H9 (cell line): ENCODE measurements around the gene TACR2. TPM values are rescaled to one million over a fixed set of nuclear protein-coding genes. Genes with fewer than 3 reads are reported as not detected.
A peak's percentile ranks its signal among the peaks of the same experiment; 100 is the strongest.

Experiments
- DNase-seq: peaks from one replicate; pipeline ENCODE4 v3.0.0-alpha.2; 2017
- H2AFZ ChIP-seq: one replicate; pipeline ENCODE4 v1.6.1; 2013; ENCODE audit warnings: mild to moderate bottlenecking, low read length, control low read depth, moderate library complexity
- H2AK5ac ChIP-seq: 2 replicates; pipeline ENCODE4 v1.6.1; 2013; ENCODE audit warnings: low read length, control low read depth, mixed read lengths; ENCODE audit not compliant: insufficient read length
- H2BK120ac ChIP-seq: one replicate; pipeline ENCODE4 v1.6.1; 2013; ENCODE audit warnings: low read depth, mild to moderate bottlenecking, low read length, control low read depth, inconsistent platforms; ENCODE audit not compliant: poor library complexity, severe bottlenecking
- H2BK12ac ChIP-seq: 2 replicates; pipeline ENCODE4 v1.6.1; 2013; ENCODE audit warnings: low read length, control low read depth, mixed read lengths, low read depth; ENCODE audit not compliant: insufficient read length
- H2BK15ac ChIP-seq: 2 replicates; pipeline ENCODE4 v1.6.1; 2013; ENCODE audit warnings: low read depth, low read length, control low read depth
- H2BK20ac ChIP-seq: one replicate; pipeline ENCODE4 v1.6.1; 2013; ENCODE audit warnings: low read depth, mild to moderate bottlenecking, low read length, control low read depth, inconsistent platforms; ENCODE audit not compliant: poor library complexity, severe bottlenecking
- H2BK5ac ChIP-seq: 2 replicates; pipeline ENCODE4 v1.6.1; 2013; ENCODE audit warnings: low read length, control low read depth, mixed read lengths; ENCODE audit not compliant: insufficient read length
- H3K14ac ChIP-seq: 2 replicates; pipeline ENCODE4 v1.6.1; 2013; ENCODE audit warnings: low read length, control low read depth; ENCODE audit not compliant: insufficient read depth
- H3K18ac ChIP-seq: 2 replicates; pipeline ENCODE4 v1.6.1; 2013; ENCODE audit warnings: low read depth, mild to moderate bottlenecking, mixed read lengths, low read length, control low read depth; ENCODE audit not compliant: insufficient read length
- H3K23ac ChIP-seq: 2 replicates; pipeline ENCODE4 v1.6.1; 2013; ENCODE audit warnings: low read length, control low read depth, mixed read lengths, low read depth; ENCODE audit not compliant: insufficient read length
- H3K23me2 ChIP-seq: 2 replicates; pipeline ENCODE4 v1.6.1; 2013; ENCODE audit warnings: low read depth, mild to moderate bottlenecking, mixed read lengths, low read length, control low read depth; ENCODE audit not compliant: insufficient read length, poor library complexity, severe bottlenecking
- H3K27ac ChIP-seq: 2 replicates; pipeline ENCODE4 v1.5.1; 2013; ENCODE audit warnings: low read length, control low read depth, mixed read lengths, low read depth; ENCODE audit not compliant: insufficient read length
- H3K27me3 ChIP-seq: 2 replicates; pipeline ENCODE4 v1.6.1; 2013; ENCODE audit warnings: low read length, control low read depth, inconsistent platforms; ENCODE audit not compliant: insufficient read depth
- H3K4ac ChIP-seq: 2 replicates; pipeline ENCODE4 v1.6.1; 2013; ENCODE audit warnings: low read depth, mild to moderate bottlenecking, control low read depth, inconsistent platforms, low read length, moderate library complexity
- H3K4me1 ChIP-seq: 2 replicates; pipeline ENCODE4 v1.6.1; 2013; ENCODE audit warnings: low read length, control low read depth, inconsistent platforms; ENCODE audit not compliant: insufficient read depth
- H3K4me2 ChIP-seq: 2 replicates; pipeline ENCODE4 v1.6.1; 2013; ENCODE audit warnings: low read length, control low read depth, mixed read lengths; ENCODE audit not compliant: insufficient read length, insufficient read depth
- H3K56ac ChIP-seq: 2 replicates; pipeline ENCODE4 v1.6.1; 2013; ENCODE audit warnings: low read depth, mild to moderate bottlenecking, mixed read lengths, low read length, control low read depth; ENCODE audit not compliant: insufficient read length
- H3K79me1 ChIP-seq: 2 replicates; pipeline ENCODE4 v1.6.1; 2013; ENCODE audit warnings: low read depth, mild to moderate bottlenecking, moderate library complexity, low read length, control low read depth, inconsistent platforms; ENCODE audit not compliant: insufficient read depth, poor library complexity, severe bottlenecking
- H3K79me2 ChIP-seq: 2 replicates; pipeline ENCODE4 v1.6.1; 2013; ENCODE audit warnings: low read length, control low read depth, inconsistent platforms; ENCODE audit not compliant: insufficient read depth
- H3K9ac ChIP-seq: 2 replicates; pipeline ENCODE4 v1.6.1; 2013; ENCODE audit warnings: low read length, control low read depth, mixed read lengths; ENCODE audit not compliant: insufficient read length; ENCODE audit errors: extremely low read depth
- H3K9me3 ChIP-seq: one replicate; pipeline ENCODE4 v1.6.1; 2013; ENCODE audit warnings: low read depth, low read length, inconsistent platforms; ENCODE audit not compliant: control insufficient read depth
- H3T11ph ChIP-seq: one replicate; pipeline ENCODE4 v1.6.1; 2013; ENCODE audit warnings: mild to moderate bottlenecking, low read length, control low read depth, inconsistent platforms
- H4K20me1 ChIP-seq: one replicate; pipeline ENCODE4 v1.6.1; 2013; ENCODE audit not compliant: control insufficient read depth, insufficient read length, insufficient read depth
- H4K5ac ChIP-seq: 2 replicates; pipeline ENCODE4 v1.6.1; 2013; ENCODE audit warnings: low read depth, mild to moderate bottlenecking, mixed read lengths, low read length, control low read depth; ENCODE audit not compliant: insufficient read length
- H4K8ac ChIP-seq: replicated peaks from 2 replicates; pipeline ENCODE4 v1.6.1; 2013; ENCODE audit warnings: low read length, control low read depth, mixed read lengths, low read depth; ENCODE audit not compliant: insufficient read length
- H4K91ac ChIP-seq: 2 replicates; pipeline ENCODE4 v1.6.1; 2013; ENCODE audit warnings: low read depth, mild to moderate bottlenecking, moderate library complexity, mixed read lengths, low read length, control low read depth; ENCODE audit not compliant: insufficient read length
- H3K27ac Mint-ChIP-seq, 3 experiments: 2 replicates in 2 of 3; 3 replicates in 1 of 3; pipeline ENCODE4 v1.8.0; 2020 to 2021; ENCODE audit warnings: mixed read lengths in 3 of 3, mild to moderate bottlenecking in 1 of 3, moderate library complexity in 1 of 3
- H3K27me3 Mint-ChIP-seq: 2 replicates; pipeline ENCODE4 v1.8.0; 2021; ENCODE audit warnings: low read depth, mild to moderate bottlenecking, moderate library complexity, mixed read lengths
- H3K36me3 Mint-ChIP-seq, 3 experiments: 2 replicates in 2 of 3; 3 replicates in 1 of 3; pipeline ENCODE4 v1.8.0; 2020 to 2021; ENCODE audit warnings: low read depth in 3 of 3, mixed read lengths in 3 of 3; ENCODE audit not compliant: insufficient read depth in 1 of 3
- H3K4me1 Mint-ChIP-seq, 2 experiments: 2 replicates each; pipeline ENCODE4 v1.8.0; 2020; ENCODE audit warnings: mixed read lengths in 2 of 2
- H3K4me3 Mint-ChIP-seq, 2 experiments: 2 replicates in 1 of 2; 3 replicates in 1 of 2; pipeline ENCODE4 v1.8.0; 2020 to 2021; ENCODE audit warnings: mild to moderate bottlenecking in 2 of 2, mixed read lengths in 2 of 2, moderate library complexity in 1 of 2
- H3K9me3 Mint-ChIP-seq, 2 experiments: 2 replicates in 1 of 2; 3 replicates in 1 of 2; pipeline ENCODE4 v1.8.0; 2020; ENCODE audit warnings: mild to moderate bottlenecking in 2 of 2, mixed read lengths in 2 of 2, moderate library complexity in 1 of 2
- WGBS: extraction: QIAGEN DNeasy Blood & Tissue Kit; methylation state at CpG from one replicate; pipeline ENCODE4 v1.1.7; 2013; ENCODE audit warnings: missing lambda C conversion rate, low lambda C conversion rate, mixed read lengths; ENCODE audit not compliant: insufficient read length; ENCODE audit errors: extremely low coverage; 5-methylcytosine and 5-hydroxymethylcytosine counted together
- total RNA-seq: library from RNA; stranded (reverse); gene quantifications from 2 replicates; pipeline ENCODE4 v1.2.1, GENCODE V29; 2021
- TF ChIP-seq, protein P1 (sequence below): fragments of 200-600 bp; sonication (generic); conservative IDR thresholded peaks from 3 replicates; pipeline ENCODE4 v1.8.0; 2021; ENCODE audit warnings: antibody characterized with exemption, mild to moderate bottlenecking

Gene TACR2
- total RNA-seq, 1 experiment from 2014 or later, result not detected

DNA sequence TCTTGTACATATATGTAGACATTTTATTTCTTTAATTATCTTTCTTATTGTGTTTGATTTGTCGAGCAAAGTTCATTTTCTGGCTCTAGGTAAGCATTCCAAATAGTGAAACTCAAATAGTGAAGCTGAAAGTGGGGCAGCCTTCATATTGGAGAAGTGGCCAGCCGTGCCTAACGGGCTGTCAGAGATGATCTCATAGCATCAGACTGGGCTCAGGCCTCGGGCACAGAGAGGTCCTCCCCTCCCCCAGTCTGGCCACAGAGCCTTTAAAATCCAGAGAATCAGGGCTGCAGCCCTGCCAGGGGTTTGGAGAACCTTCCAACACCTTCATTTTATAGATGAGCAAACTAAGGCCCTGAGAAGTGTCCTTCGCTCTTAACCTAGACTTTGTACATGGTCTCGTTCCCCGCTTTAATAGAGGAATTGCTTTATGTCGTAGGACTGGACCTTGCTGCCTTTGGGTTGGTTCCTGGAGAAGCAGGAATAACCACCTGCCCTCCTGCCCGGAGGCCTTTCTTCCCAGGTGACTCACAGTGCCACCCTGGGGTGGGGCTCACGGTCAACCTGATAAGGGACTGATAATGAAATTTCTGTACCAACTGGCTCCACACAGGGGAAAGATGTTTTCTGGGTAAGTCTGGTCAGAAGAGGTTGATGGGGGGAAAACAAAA is 41.8 kb upstream of the TACR2 start:
- H2BK120ac ChIP-seq, result no peak overlapping the region
- H3K9me3 Mint-ChIP-seq, result no peaks in the 10 kb centered on the region
- H2BK20ac ChIP-seq, result no peak overlapping the region
- peak overlapping the region in 1 of 3 experiments; percentile 45; a peak in 1 of 7 replicates for H3K27ac Mint-ChIP-seq
- H2AK5ac ChIP-seq, result no peak overlapping the region
- H3K4ac ChIP-seq, result no peak overlapping the region
- no peak overlapping the region for H3K56ac ChIP-seq
- peaks cover 7% of the 10 kb centered on the region for H3K27me3 Mint-ChIP-seq
- H3T11ph ChIP-seq, result no peak overlapping the region
- no peak overlapping the region for H3K14ac ChIP-seq
- H4K20me1 ChIP-seq, result no peaks in the 10 kb centered on the region
- no peak overlapping the region for H4K91ac ChIP-seq
- no peaks in the 10 kb centered on the region for H3K27me3 ChIP-seq
- H3K4me2 ChIP-seq, result no peak overlapping the region
- no CpG with 5 or more reads among the region's 10 CpGs for WGBS
- H3K4me1 ChIP-seq, result peaks cover 5% of the 10 kb centered on the region; the same call in 1 of the 2 replicates
- DNase-seq, result no peak
- H3K9me3 ChIP-seq, result no peaks in the 10 kb centered on the region
- no peak overlapping the region for H4K5ac ChIP-seq
- TF ChIP-seq, protein P1, sequence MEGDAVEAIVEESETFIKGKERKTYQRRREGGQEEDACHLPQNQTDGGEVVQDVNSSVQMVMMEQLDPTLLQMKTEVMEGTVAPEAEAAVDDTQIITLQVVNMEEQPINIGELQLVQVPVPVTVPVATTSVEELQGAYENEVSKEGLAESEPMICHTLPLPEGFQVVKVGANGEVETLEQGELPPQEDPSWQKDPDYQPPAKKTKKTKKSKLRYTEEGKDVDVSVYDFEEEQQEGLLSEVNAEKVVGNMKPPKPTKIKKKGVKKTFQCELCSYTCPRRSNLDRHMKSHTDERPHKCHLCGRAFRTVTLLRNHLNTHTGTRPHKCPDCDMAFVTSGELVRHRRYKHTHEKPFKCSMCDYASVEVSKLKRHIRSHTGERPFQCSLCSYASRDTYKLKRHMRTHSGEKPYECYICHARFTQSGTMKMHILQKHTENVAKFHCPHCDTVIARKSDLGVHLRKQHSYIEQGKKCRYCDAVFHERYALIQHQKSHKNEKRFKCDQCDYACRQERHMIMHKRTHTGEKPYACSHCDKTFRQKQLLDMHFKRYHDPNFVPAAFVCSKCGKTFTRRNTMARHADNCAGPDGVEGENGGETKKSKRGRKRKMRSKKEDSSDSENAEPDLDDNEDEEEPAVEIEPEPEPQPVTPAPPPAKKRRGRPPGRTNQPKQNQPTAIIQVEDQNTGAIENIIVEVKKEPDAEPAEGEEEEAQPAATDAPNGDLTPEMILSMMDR, result no peak
- H2BK5ac ChIP-seq, result no peak overlapping the region
- H3K27ac ChIP-seq, result no peak overlapping the region
- no peak overlapping the region for H2BK12ac ChIP-seq
- H4K8ac ChIP-seq, result no peak overlapping the region
- no peak overlapping the region for H3K18ac ChIP-seq
- 0 out of 2 replicates have a peak, but pooled peaks cover 2% of the 10 kb centered on the region for H3K79me2 ChIP-seq
- H3K4me1 Mint-ChIP-seq, result peaks cover 0 to 3% of the 10 kb centered on the region in 2 experiments; a peak in 1 of 4 replicates
- H3K23ac ChIP-seq, result no peak overlapping the region
- no peak overlapping the region for H3K9ac ChIP-seq
- H2BK15ac ChIP-seq, result no peak overlapping the region
- H3K23me2 ChIP-seq, result no peaks in the 10 kb centered on the region
- H2AFZ ChIP-seq, result no peak overlapping the region
- H3K79me1 ChIP-seq, result no peaks in the 10 kb centered on the region
- H3K4me3 Mint-ChIP-seq, result no peak overlapping the region
- no peaks in the 10 kb centered on the region; a peak in 1 of 7 replicates for H3K36me3 Mint-ChIP-seq
